KMS-11 (cell line): ENCODE measurements around the gene ANKRD62.

ENCODE experiments used
- H2AFZ ChIP-seq: fragments of 200-600 bp; sonication (generic); 2 replicates; pipeline ENCODE4 v1.6.1; 2016; ENCODE audit warnings: antibody characterized with exemption, mixed run types, low read depth
- H3K27ac ChIP-seq: fragments of 200-600 bp; sonication (generic); 2 replicates; pipeline ENCODE4 v1.6.1; 2016; ENCODE audit warnings: mild to moderate bottlenecking, mixed run types
- H3K27me3 ChIP-seq: fragments of 200-600 bp; sonication (generic); 2 replicates; pipeline ENCODE4 v1.6.1; 2017; ENCODE audit warnings: mild to moderate bottlenecking, low read depth, mixed run types, moderate library complexity; ENCODE audit not compliant: insufficient read depth
- H3K36me3 ChIP-seq: fragments of 200-600 bp; sonication (generic); 2 replicates; pipeline ENCODE4 v1.6.1; 2017; ENCODE audit warnings: mild to moderate bottlenecking, mixed run types; ENCODE audit not compliant: insufficient read depth
- H3K4me1 ChIP-seq: fragments of 200-600 bp; sonication (generic); 2 replicates; pipeline ENCODE4 v1.6.1; 2016; ENCODE audit warnings: mild to moderate bottlenecking, low read depth, mixed run types; ENCODE audit not compliant: poor library complexity, severe bottlenecking
- H3K4me2 ChIP-seq: fragments of 200-600 bp; sonication (generic); 2 replicates; pipeline ENCODE4 v1.7.0; 2016; ENCODE audit warnings: mild to moderate bottlenecking, mixed run types
- H3K4me3 ChIP-seq: fragments of 200-600 bp; sonication (generic); IDR thresholded peaks from 2 replicates; pipeline ENCODE4 v1.6.1; 2017; ENCODE audit warnings: low read depth, low read length, mixed read lengths; ENCODE audit not compliant: insufficient read depth
- H3K79me2 ChIP-seq: fragments of 200-600 bp; sonication (generic); 2 replicates; pipeline ENCODE4 v1.6.1; 2016; ENCODE audit warnings: low read depth, mixed run types; ENCODE audit not compliant: insufficient read depth
- H3K9ac ChIP-seq: fragments of 200-600 bp; sonication (generic); 2 replicates; pipeline ENCODE4 v1.6.1; 2016; ENCODE audit warnings: mild to moderate bottlenecking, mixed run types
- H4K20me1 ChIP-seq: fragments of 200-600 bp; sonication (generic); 2 replicates; pipeline ENCODE4 v1.6.1; 2016; ENCODE audit warnings: mild to moderate bottlenecking, mixed run types; ENCODE audit not compliant: insufficient read depth
- CTCF ChIP-seq: fragments of 200-600 bp; sonication (generic); conservative IDR thresholded peaks from 2 replicates; pipeline ENCODE4 v1.6.1; 2017; ENCODE audit warnings: low read depth, mild to moderate bottlenecking, antibody characterized with exemption, low read length, moderate library complexity, mixed read lengths

Gene ANKRD62

GRCh38 chr18:12053289-12053688 lies 40.4 kb upstream of the ANKRD62 start:
- no peak for TF ChIP-seq CTCF
- Histone ChIP-seq H4K20me1 (no peaks in the 10 kb centered on the region), H3K9ac (no peak overlapping the region), H3K27ac (no peak overlapping the region), H3K4me2 (no peak overlapping the region), H3K79me2 (no peaks in the 10 kb centered on the region), H3K4me3 (no peak overlapping the region), H2AFZ (no peak overlapping the region), H3K4me1 (no peaks in the 10 kb centered on the region), H3K36me3 (no peaks in the 10 kb centered on the region), H3K27me3 (no peaks in the 10 kb centered on the region)

- no peak for TF ChIP-seq CTCF
- H3K79me2 ChIP-seq = no peaks in the 10 kb centered on the region
- no peak overlapping the region for H3K4me2 ChIP-seq
- no peaks in the 10 kb centered on the region for H3K27me3 ChIP-seq
- H2AFZ ChIP-seq = no peak overlapping the region
- H3K36me3 ChIP-seq = no peaks in the 10 kb centered on the region
- no peak overlapping the region for H3K4me3 ChIP-seq
- H3K27ac ChIP-seq = no peak overlapping the region
- H3K4me1 ChIP-seq = no peaks in the 10 kb centered on the region
- no peak overlapping the region for H3K9ac ChIP-seq
- H4K20me1 ChIP-seq = no peaks in the 10 kb centered on the region
Observed at GRCh38 chr18:12056034-12056883, 37.4 kb upstream of the ANKRD62 start.

- no peak overlapping the region for H3K9ac ChIP-seq
- H3K27me3 ChIP-seq = no peaks in the 10 kb centered on the region
- no peak overlapping the region for H3K4me3 ChIP-seq
- H3K36me3 ChIP-seq = no peaks in the 10 kb centered on the region
- H2AFZ ChIP-seq = no peak overlapping the region
- no peak overlapping the region for H3K27ac ChIP-seq
- no peaks in the 10 kb centered on the region for H3K79me2 ChIP-seq
- TF ChIP-seq CTCF = no peak
- H3K4me1 ChIP-seq = no peaks in the 10 kb centered on the region
- H4K20me1 ChIP-seq = no peaks in the 10 kb centered on the region
- no peak overlapping the region for H3K4me2 ChIP-seq
Observed at GRCh38 chr18:12056884-12057402, 36.7 kb upstream of the ANKRD62 start.

- Histone ChIP-seq H3K9ac (no peak overlapping the region), H4K20me1 (no peaks in the 10 kb centered on the region), H3K27ac (no peak overlapping the region), H3K79me2 (no peaks in the 10 kb centered on the region), H3K4me2 (no peak overlapping the region), H2AFZ (no peak overlapping the region), H3K27me3 (no peaks in the 10 kb centered on the region), H3K4me3 (no peak overlapping the region), H3K4me1 (no peaks in the 10 kb centered on the region), H3K36me3 (no peaks in the 10 kb centered on the region)
- no peak for TF ChIP-seq CTCF
Observed at GRCh38 chr18:12057419-12058039, 36.1 kb upstream of the ANKRD62 start.
